PC-3 (cell line): ENCODE data around the gene POU3F3.

Source experiments
- EZH2 ChIP-seq: fragments of 300-600 bp; sonication (generic); IDR thresholded peaks from one replicate; pipeline ENCODE4 v1.6.1; 2017; ENCODE audit warnings: antibody characterized with exemption, mild to moderate bottlenecking, low read length; ENCODE audit not compliant: unreplicated experiment
- TF ChIP-seq, protein P1 (sequence below): fragments of 300-600 bp; sonication (generic); conservative IDR thresholded peaks from 2 replicates; pipeline ENCODE4 v1.5.1; 2017; ENCODE audit warnings: antibody characterized with exemption, low read depth, mild to moderate bottlenecking, low read length

- TF ChIP-seq, protein P1, sequence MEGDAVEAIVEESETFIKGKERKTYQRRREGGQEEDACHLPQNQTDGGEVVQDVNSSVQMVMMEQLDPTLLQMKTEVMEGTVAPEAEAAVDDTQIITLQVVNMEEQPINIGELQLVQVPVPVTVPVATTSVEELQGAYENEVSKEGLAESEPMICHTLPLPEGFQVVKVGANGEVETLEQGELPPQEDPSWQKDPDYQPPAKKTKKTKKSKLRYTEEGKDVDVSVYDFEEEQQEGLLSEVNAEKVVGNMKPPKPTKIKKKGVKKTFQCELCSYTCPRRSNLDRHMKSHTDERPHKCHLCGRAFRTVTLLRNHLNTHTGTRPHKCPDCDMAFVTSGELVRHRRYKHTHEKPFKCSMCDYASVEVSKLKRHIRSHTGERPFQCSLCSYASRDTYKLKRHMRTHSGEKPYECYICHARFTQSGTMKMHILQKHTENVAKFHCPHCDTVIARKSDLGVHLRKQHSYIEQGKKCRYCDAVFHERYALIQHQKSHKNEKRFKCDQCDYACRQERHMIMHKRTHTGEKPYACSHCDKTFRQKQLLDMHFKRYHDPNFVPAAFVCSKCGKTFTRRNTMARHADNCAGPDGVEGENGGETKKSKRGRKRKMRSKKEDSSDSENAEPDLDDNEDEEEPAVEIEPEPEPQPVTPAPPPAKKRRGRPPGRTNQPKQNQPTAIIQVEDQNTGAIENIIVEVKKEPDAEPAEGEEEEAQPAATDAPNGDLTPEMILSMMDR = no peak
- TF ChIP-seq EZH2 = no peak
Observed at GRCh38 chr2:104831742-104832141, 22.2 kb upstream of the POU3F3 start.
